ENCODE results near the gene MUC21.

DNA sequence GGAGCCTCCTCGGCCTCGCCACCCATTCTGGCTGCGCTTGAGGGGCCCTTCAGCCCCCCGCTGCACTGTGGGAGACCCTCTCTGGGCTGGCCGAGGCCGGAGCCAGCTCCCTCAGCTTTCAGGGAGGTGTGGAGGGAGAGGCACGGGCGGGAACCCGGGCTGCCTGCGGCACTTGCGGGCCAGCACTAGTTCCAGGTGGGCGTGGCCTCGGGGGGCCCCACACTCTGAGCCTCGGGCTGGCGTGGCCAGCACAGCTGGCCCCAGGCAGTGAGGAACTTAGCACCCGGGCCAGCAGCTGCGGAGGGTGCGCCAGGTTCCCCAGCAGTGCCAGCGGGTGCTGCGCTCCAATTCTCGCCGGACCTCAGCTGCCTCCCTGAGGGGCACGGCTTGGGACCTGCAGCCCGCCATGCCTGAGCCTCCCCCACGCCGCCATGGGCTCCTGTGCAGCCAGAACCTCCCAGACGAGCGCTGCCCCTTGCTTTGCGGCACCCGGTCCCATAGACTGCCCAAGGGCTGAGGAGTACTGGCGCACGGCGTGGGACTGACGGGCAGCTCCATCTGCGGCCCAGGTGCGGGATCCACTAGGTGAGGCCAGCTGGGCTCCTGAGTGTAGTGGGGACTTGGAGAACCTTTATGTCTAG lies 33.3 kb downstream of the MUC21 start:
- no peak for TF ChIP-seq POLR2A (IDR thresholded peaks at IDR 0.05; ENCODE audit: low read depth, low read length)
- TF ChIP-seq POLR2AphosphoS5 (IDR thresholded peaks at IDR 0.05; ENCODE audit: low read depth, low read length) = no peak
- TF ChIP-seq POU2F2 (IDR thresholded peaks at IDR 0.05; ENCODE audit: low read depth, low read length) = no peak
- no peak for TF ChIP-seq TAF1 (IDR thresholded peaks at IDR 0.05; ENCODE audit: low read depth, low read length)
- TF ChIP-seq SPI1 (IDR thresholded peaks at IDR 0.05; ENCODE audit: low read depth, low read length) = no peak
